ENCODE results near the gene TIRAP.
A peak's percentile ranks its signal among the peaks of the same experiment; 100 is the strongest.
"Not testable (repeated sequence)": the region's sequence is repeated elsewhere in the genome, so short reads cannot be mapped to it uniquely, and the experiment has no call there.

Gene TIRAP, protein sequence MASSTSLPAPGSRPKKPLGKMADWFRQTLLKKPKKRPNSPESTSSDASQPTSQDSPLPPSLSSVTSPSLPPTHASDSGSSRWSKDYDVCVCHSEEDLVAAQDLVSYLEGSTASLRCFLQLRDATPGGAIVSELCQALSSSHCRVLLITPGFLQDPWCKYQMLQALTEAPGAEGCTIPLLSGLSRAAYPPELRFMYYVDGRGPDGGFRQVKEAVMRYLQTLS

DNA sequence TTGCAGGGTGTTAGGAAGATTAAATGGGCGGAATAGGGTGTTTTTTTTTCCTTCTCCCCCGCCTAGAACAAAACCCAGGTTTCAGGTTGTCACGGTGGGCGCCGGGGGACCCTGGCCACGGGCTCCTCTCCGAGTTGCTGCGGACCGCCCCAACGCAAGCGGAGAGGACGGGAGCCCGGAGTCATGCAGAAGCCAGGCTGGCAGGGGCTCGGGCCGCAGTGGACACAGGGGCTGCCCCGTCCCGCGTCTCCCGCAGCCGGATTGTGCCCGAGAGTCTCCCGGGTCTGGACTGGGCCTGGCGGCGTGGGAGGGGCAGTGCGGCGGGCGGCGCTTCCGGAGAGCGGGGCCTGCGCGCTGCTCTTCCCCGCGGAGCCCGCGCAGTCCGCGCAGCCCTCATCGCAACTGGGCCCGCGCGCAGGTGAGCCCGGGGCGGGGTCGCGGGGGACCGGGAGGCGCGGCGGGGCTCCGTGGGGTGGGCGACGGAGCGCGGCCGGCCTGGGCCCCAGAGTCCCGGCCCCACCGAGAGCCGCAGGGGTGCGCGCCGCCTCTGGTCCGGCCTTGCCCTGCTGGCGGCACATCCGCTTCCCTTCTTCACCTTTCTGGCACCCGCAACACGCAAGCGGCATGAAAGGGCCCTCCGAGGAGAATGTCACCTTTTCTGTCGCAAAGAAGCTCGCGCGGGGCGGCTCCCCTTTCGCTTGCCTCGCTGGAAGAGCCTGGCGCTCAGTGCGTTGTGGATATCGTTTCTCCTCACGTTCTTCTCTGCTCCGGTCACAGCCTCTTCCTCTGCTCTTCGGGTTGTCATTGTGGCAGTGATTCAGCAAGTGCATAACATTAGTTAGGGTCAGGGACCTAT is at the start of gene TIRAP:
TSS of gene TIRAP (plus strand) at position 358 of the 856 bp plus-strand sequence. CDS start 7,802 bp downstream, outside the sequence.
- peak within 1 kb of the TSS; percentile 85 for H3K27ac ChIP-seq
- peak; percentile 99 for TF ChIP-seq ZFX (IDR thresholded peaks at IDR 0.05)
- TF ChIP-seq, protein P1, sequence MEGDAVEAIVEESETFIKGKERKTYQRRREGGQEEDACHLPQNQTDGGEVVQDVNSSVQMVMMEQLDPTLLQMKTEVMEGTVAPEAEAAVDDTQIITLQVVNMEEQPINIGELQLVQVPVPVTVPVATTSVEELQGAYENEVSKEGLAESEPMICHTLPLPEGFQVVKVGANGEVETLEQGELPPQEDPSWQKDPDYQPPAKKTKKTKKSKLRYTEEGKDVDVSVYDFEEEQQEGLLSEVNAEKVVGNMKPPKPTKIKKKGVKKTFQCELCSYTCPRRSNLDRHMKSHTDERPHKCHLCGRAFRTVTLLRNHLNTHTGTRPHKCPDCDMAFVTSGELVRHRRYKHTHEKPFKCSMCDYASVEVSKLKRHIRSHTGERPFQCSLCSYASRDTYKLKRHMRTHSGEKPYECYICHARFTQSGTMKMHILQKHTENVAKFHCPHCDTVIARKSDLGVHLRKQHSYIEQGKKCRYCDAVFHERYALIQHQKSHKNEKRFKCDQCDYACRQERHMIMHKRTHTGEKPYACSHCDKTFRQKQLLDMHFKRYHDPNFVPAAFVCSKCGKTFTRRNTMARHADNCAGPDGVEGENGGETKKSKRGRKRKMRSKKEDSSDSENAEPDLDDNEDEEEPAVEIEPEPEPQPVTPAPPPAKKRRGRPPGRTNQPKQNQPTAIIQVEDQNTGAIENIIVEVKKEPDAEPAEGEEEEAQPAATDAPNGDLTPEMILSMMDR (conservative IDR thresholded peaks at IDR 0.05) = no peak; the same call in 1 of the 2 replicates

DNA sequence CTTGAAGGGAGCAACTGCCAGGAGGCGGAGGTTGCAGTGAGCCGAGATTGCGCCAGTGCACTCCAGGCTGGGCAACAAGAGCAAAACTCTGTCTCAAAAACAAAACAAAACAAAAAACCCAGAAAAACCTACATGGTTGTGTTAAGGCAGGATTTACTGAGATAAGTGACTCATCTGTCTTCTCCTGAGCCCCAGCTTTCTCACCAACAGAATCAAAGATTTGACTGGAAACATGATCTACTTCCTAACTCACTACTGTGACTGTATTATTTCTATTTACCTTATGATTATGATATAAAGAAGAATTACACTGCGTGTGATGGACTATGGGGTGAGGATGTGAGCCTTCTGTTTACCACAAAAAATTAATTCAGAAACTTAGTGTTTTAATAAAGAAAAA is 49.5 kb upstream of the TIRAP start:
- no peak for TF ChIP-seq ZFX (IDR thresholded peaks at IDR 0.05)
- TF ChIP-seq, protein P1 (conservative IDR thresholded peaks at IDR 0.05) = no peak
- H3K27ac ChIP-seq = no peak overlapping the region

DNA sequence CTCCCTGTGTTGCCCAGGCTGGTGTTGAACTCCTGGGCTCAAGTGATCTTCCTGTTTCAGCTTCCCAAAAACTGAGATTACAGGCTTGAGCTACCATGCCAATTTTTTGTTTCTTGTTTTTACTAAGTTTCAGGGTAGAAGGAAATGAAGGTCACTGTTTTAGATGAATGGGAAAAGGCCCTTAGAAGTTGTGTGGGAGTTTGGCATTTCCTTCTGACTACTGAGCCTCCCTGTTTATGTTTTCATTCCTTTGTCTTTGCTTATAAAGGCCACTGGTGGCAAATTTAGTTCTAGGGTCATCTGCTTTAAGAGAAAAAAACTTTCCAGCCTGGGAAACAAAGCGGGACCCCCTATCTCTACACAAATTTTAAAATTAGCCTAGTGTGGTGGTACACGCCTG is 36.3 kb upstream of the TIRAP start:
- TF ChIP-seq, protein P1 (conservative IDR thresholded peaks at IDR 0.05) = no peak
- H3K27ac ChIP-seq = no peak overlapping the region

DNA sequence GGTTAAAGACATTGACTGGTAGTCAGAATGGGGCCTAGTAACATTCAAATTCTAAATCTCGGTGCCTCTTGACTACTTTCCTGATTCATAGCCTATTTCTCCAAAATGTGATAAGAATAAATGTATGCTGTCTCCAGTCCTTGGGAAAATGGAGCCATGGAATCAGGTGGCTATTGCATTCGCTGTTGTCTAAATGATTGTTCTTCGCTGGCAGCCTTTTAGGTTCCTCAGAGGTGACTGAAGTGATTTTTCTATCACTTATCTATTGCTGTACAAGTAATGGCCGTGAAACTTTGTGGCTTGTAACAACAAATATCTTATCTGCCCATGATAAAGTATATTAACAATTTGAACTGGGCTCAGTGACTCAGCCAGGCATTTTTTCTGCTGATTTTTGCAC is 29.6 kb upstream of the TIRAP start:
- TF ChIP-seq, protein P1 (conservative IDR thresholded peaks at IDR 0.05) = no peak
- no peak for TF ChIP-seq ZFX (IDR thresholded peaks at IDR 0.05)
- H3K27ac ChIP-seq = no peak overlapping the region

DNA sequence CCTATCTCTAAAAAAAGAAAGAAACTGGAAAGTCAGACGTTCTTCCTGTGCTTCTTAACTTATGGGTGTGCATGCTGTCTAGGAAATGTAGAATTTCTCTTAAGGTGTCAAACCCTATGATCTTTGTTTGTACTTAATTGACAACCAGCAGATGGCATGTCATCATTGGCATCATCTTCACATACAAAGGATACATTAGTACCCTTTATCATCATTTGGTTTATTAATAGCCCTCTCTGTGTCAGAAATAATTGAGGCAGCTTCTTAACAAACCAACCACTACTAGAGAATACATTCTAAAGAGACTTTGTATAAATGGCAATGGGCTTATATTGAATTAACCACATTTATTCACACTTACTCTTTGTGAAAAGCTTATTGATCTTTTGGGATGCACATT is 28.1 kb upstream of the TIRAP start:
- no peak overlapping the region for H3K27ac ChIP-seq
- TF ChIP-seq, protein P1 (conservative IDR thresholded peaks at IDR 0.05) = no peak
- no peak for TF ChIP-seq ZFX (IDR thresholded peaks at IDR 0.05)

DNA sequence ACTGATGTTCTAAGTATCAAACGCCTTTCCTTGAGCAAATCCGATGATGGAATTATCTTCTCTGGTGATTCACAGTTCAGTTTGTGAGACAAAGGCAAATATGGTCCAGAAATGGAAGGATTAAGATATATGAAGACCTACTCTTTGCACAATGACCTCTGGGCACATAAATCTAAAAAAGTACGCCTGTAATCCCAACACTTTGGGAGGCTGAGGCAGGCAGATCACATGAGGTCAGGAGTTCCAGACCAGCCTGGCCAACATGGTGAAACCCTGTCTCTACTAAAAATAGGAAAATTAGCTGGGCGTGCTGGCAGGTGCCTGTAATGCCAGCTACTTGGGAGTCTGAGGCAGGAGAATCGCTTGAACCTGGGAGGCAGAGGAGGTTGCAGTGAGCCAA is 27.4 kb upstream of the TIRAP start:
- H3K27ac ChIP-seq = not testable (repeated sequence)

DNA sequence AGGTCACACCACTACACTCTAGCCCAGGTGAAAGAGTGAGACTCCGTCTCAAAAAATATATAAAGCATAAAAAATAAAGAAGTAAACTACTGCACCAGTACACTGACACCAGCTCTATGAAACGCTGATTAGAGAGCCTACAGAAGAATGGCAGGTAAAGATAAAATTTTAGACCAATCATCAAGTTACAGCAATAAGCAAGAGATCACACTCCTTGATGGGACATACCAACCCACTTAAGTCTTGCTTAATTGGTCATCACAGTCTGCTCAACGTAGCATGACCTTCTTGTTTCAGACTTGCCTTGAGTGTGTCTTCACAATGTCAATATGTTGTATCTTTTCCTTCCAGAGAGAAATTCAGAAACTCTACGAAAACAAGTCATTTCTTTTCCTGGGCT is 26.7 kb upstream of the TIRAP start:
- no peak for TF ChIP-seq ZFX (IDR thresholded peaks at IDR 0.05)
- TF ChIP-seq, protein P1 (conservative IDR thresholded peaks at IDR 0.05) = no peak
- H3K27ac ChIP-seq = no peak overlapping the region
